HepG2 (cell line): ENCODE data around the gene EFHD2.

Experiments
- ELF3 ChIP-seq: IDR thresholded peaks from 2 replicates; pipeline ENCODE4 v1.6.1; 2016; ENCODE audit warnings: missing genetic modification reagents, missing compliant biosample characterization
- FOXK2 ChIP-seq: fragments of 450-650 bp; IDR thresholded peaks from 2 replicates; pipeline ENCODE4 v1.6.1; 2016
- NR2C2 ChIP-seq: sonication (generic); formaldehyde crosslinking; IDR thresholded peaks from 2 replicates; pipeline ENCODE4 v1.4.0; 2020; ENCODE audit warnings: missing genetic modification reagents, mild to moderate bottlenecking, moderate library complexity, borderline replicate concordance
- ZFY ChIP-seq: sonication (generic); formaldehyde crosslinking; IDR thresholded peaks from 2 replicates; pipeline ENCODE4 v1.4.0; 2020; ENCODE audit warnings: missing genetic modification reagents
- ZNF740 ChIP-seq: sonication (generic); formaldehyde crosslinking; IDR thresholded peaks from 2 replicates; pipeline ENCODE4 v1.4.0; 2020; ENCODE audit warnings: missing genetic modification reagents

- TF ChIP-seq ELF3 (CRISPR knock-in tag), result no peak
- TF ChIP-seq ZNF740 (CRISPR knock-in tag), result no peak
- no peak for TF ChIP-seq FOXK2
- TF ChIP-seq ZFY (CRISPR knock-in tag), result no peak
- TF ChIP-seq NR2C2 (CRISPR knock-in tag), result no peak
These were observed 29.6 kb downstream of the EFHD2 start for GRCh38 chr1:15439325-15439724.
